NCI-H748 (cell line): ENCODE data around the gene CHD6.

ENCODE experiments used
- DNase-seq: peaks from one replicate; lab custom pipeline; 2025; ENCODE audit not compliant: unreplicated experiment; lab: John Stamatoyannopoulos, UW

CHD6 gene, protein sequence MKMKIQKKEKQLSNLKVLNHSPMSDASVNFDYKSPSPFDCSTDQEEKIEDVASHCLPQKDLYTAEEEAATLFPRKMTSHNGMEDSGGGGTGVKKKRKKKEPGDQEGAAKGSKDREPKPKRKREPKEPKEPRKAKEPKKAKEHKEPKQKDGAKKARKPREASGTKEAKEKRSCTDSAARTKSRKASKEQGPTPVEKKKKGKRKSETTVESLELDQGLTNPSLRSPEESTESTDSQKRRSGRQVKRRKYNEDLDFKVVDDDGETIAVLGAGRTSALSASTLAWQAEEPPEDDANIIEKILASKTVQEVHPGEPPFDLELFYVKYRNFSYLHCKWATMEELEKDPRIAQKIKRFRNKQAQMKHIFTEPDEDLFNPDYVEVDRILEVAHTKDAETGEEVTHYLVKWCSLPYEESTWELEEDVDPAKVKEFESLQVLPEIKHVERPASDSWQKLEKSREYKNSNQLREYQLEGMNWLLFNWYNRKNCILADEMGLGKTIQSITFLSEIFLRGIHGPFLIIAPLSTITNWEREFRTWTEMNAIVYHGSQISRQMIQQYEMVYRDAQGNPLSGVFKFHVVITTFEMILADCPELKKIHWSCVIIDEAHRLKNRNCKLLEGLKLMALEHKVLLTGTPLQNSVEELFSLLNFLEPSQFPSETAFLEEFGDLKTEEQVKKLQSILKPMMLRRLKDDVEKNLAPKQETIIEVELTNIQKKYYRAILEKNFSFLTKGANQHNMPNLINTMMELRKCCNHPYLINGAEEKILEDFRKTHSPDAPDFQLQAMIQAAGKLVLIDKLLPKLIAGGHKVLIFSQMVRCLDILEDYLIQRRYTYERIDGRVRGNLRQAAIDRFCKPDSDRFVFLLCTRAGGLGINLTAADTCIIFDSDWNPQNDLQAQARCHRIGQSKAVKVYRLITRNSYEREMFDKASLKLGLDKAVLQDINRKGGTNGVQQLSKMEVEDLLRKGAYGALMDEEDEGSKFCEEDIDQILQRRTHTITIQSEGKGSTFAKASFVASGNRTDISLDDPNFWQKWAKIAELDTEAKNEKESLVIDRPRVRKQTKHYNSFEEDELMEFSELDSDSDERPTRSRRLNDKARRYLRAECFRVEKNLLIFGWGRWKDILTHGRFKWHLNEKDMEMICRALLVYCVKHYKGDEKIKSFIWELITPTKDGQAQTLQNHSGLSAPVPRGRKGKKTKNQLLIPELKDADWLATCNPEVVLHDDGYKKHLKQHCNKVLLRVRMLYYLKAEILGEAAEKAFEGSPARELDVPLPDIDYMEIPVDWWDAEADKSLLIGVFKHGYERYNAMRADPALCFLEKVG (N-terminal part only)

DNA sequence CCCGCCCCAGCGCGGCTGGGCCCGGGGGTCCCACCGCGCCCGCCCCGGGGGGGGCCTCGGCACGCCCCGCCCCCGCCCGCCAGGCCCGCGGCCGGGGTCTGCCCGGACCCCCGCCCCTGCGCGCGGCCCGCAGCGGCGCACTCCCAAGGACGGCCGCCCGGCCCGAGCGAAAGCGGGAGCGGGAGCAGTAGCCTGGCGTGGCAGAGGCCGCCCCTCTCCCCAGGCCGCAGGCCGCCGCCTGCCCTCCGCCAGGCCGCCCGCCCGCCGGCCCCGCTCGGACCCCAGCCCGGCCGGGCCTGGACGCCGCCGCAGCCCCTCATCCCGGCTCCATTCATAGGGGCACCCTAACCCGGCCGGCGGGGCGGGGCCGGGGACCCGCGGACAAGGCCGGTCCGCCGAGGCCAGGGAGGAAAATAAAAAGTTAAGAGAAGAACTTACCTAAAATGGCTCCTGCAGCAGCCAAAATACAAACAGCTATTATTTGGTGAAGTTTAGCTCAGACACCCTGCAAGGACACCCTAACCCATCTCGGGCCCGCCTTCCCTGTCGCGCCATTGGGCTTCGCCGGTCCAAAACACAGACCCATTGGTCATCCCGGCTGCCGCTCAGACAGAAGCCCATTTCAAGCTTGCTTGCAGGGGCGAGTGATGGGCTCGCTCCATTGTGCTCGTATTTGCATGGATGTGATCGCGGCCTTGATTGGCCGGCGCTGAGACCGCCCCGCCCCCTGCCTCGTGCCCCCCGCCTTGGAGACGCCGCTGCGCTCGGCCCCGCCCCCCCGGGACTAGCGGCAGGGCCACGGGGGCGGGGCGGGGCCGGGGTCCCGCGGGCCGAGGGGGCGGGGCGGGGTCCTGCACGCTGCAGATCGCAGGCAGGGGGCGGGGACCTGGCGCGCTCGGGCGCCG is at the start of gene CHD6:
Gene CHD6 (minus strand): TSS at position 476 of the 905 bp plus-strand sequence. CDS start 67,040 bp downstream, outside the sequence.
- DNase-seq: peak; percentile 100

DNA sequence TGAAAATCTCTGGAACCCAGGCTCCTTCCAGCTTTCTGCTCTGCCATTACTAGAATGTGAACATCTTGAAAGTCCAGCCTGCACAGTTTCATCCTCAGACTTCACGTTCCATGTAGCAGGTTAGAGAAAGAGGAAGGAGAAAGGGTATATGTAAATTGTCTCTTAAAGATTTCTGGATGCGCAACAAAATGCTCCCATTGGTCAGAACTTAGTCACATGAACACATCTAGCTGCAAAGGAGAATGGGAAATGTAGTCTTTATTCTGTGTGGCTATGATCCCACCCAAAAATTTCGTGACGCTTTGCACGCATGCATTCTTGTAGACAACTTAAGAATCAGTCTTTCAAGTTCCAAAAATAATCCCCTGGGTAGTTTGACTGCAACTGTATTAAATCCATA is 46.4 kb upstream of the CHD6 start:
- no peak for DNase-seq

DNA sequence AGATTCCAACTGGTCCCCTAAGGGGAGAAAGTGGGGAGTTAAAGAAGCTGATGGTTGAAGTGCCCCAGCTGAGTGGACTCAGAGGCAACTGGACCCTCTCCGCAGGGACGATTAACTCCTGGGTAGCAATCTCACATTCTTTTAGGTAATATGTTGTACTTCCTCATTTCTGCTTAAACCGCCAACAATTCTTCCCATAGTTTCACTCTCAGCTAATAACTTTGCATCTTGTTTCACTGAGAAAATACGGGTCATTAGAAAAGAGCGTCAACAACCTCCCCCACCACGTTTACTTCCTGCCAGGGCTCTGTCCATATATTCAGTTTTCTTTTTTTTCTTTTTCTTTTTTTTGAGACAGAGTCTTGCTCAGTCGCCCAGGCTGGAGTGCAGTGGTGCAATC is 39.5 kb upstream of the CHD6 start:
- DNase-seq: no peak

DNA sequence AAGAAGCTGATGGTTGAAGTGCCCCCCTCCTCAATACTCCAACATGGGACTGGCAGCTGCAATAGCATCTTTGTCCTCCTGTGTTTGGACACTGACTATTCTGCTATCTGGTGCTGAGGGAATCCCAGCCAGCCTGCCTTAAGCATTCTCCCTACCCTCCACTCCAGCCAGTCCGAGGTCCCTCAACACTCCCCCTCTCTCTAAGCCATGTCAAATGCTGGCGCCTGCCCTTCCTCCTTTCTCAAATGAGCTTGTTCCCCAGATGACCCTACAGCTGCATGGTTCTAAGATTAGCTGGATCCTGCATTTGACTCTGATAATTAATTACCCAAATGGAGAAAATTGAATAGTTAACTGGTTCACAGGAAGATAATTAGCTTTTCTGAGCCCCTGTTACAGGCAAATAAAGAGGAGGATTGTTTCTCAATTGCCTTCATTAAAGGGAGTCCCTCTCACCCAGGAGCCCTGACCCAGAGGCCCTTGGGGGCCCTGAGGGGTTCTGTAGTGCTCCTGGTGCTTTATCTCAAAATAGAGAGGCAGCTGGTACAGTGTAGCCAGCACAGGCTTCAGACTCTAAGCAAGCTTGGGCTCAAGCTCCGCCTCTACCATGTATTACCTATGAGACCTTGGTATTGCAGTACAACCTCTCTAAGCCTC is 37.9 kb upstream of the CHD6 start:
- peak; percentile 79 for DNase-seq

DNA sequence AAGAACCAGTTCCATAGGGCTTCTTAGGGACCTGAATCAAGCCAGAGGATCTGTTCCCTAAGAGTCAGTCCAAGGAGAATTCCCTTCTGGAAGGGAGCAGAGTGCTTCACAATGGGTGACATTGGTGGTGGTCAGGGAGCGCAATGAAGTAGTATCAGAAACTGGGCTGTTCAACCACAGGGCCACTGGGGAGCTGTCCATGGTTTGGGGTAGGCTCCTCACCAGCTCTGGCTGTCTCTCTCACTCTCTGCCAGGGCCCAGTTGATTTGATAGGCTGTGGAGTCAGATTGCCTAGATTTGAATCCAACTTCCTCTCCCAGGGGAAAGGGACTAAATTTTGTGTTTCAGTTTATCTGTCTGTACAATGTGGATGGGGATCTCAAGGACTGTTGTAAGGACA is 36.7 kb upstream of the CHD6 start:
- DNase-seq: no peak

DNA sequence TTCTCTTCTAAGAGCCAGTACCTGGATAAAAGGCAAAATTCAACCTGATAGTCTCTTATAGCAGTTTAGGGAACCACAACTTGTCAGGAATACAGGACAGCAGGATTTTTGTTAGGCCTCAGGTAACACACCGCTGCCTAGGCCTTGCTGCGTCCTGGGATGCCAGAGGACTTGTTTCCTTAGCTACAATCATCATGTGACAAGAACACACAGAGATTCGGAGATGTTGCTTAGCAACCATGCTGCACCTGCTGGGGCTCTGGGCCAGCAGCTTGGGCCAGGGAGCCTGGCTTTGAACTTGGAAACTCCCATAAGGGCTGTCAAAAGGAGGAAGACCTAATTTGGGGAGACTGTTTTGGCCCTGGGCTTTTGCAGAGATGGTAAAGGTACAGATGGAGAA is 36.1 kb upstream of the CHD6 start:
- peak; percentile 97 for DNase-seq

DNA sequence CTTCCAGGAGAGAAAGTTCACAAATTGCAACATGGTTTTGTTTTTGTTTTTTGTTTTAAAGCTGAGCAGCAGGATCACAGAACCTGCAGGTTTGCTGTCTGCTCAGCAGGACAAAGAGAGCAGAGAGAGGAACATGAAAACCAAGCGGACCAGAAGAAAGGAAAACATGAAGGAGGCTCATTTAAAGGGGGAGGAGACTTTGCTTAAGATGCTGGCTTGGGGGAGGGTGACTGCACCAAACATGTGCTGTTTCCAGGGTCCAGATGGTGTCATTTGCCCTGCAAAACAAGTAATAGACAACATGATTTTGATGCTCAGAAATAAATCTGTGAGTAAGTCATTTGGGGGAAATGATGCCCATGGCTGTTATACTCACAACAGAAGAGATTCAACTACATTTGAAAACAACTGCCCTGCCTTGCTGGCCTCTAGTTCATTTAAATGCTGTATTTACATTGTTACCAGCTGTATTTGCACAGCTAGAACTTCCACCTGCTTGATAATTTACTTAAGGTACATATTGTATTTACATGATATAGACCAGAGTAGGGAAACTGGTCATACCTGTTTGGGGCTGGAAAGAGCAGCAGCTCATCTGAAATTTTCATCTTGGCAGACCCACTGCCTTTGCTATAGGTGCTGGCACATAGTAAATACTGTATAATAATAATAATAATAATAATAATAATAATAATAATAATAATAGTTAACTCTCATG is 32.2 kb upstream of the CHD6 start:
- peak; percentile 100 for DNase-seq

DNA sequence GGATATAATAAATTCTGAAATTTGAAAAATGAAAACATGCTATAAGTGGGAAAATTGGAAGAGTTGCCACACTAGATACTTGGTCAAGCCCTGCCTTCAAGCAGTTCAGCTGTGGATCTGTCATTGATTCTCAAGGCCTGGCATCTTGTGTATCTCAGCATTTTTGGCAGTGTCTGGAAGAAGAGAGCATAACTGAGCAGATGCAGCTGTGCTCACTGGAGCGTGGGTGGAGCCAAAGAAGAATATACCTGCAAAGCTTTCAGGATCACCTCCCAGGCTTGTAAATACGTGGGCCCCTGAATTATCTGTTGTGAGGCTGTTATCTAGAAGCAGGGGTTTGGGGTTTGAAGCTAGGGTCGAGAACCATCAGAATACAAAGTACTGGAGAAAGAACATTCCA is 31.3 kb upstream of the CHD6 start:
- peak; percentile 89 for DNase-seq

DNA sequence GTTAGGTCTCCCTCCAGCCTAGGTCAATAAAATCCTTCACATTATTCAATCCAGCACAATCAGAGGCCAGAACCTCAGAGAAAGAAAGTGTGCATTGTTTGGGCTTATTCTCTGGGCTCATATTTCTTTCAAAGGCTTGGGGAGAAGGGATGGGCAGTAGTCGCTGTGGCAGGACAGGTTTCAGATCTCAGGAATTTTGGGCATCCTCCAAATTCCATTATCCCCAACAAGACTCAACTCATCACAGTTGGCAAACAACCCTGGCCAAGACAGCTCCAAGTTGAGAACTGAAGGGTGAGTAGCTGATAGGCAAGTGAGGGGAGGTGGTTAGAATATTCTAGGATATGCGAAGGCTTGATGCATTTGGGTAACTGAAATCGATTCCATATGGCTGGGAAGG is 27.2 kb upstream of the CHD6 start:
- DNase-seq: no peak

DNA sequence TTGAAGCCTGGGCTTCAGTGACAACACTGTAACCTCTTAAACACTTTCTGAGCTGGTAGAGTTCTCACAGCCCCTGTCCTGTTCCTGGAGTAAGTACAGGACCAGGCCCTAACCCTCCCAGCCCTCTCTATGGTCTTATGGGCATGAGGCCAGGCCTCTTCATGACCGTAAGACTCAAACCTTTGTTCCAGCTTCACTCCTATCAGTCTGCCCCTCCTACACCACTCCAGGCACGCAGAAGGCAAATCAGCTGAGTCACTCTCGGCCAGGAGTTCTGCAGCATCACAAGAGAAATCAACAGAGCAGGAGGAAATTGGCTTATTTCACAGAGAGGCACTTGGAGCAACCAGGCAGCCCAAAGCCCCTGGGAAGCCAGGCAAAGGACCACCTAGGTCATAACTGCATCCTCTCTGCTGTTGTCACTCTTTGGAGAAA is 25.3 kb upstream of the CHD6 start:
- peak; percentile 79 for DNase-seq

DNA sequence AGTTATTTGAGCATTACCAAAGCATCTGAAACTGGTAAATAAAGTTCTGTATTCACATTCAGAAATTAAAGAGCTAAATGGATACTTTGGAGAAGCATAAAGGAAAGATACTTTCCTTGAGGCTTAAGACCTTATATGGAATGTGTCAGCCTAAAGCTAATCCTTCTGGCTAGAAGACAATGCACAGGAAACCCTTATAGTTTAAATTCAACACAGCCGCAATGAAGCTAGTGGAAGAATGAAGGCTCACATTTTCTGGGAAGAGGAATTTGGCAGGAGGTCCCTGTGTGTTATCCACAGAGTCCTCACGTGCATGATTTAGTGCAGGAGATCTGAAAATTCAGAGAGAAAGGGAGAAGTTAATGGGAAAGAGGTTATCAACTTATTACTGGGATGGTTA is 21.5 kb upstream of the CHD6 start:
- no peak for DNase-seq

DNA sequence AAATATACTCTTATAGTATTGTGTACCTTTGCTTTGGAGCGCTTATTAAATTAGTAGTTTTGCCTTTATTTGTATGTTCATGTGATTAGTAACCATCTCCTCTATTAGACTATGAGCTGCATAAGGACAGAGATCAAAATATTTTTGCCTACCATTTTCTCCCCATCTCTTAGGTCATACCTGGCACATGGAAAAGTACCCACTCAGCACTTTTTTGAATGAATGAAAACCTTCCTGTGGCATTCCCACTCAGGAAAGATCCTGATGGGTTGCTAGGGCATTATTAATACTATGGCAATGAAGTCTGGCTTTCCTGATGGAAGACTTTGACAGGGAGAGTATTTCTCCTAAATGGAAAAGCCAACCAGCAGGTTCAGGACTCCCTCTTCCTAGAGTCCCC is 20.3 kb upstream of the CHD6 start:
- no peak for DNase-seq

DNA sequence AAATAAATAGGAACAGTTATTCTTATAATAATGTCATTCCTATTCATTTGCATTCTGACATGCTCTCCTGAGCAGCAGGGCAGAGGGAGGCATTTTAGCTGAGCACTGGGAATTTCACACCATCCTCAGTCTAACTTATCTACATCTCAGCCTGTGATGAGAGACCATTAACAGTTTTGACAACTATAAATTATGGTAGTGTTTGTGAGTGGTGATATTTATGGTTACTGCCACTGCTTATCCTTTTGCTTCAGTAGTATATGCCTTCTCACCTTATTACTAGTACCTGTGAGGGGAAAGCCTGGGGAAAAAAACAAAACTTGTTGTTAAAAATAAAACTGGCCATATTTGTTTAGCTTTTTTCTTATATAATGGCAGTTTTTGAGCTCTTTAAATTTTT is 17.0 kb upstream of the CHD6 start:
- no peak for DNase-seq

DNA sequence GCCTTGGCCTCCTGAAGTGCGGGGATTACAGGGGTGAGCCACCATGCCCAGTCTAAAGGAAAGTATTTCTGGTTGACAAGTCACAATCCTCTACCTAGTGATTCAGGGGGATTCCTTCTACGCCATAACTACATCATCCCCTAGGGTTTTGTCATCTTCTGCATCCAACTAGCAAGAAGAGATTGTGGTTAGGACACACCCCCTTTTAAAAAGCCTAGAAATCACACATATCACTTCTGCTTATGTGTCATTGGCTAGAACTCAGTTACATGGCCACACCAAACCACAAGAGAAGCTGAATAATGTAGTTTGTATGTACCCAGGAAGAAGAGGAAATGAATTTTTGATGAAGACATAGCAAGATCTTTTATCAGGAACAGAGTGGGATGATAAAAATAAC is 14.7 kb upstream of the CHD6 start:
- no peak for DNase-seq

DNA sequence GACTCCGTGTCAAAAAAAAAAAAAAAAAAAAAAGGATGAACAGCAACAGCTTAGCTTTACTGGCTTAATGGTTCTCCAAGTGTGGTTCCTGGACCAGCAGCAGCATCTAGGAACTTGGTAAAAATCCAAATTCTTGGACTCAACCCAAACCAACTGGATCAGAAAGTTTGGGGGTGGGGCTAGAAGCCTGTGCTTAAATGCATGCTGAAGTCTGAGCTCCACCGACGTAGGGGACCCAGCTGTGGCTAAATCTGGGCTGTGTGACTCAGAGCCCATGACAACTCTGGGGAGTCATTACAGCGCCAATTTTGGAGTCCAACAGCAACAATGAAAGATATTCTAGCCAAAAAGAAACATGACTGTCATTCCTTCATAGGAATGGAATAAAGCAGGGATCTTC is 13.6 kb upstream of the CHD6 start:
- no peak for DNase-seq

DNA sequence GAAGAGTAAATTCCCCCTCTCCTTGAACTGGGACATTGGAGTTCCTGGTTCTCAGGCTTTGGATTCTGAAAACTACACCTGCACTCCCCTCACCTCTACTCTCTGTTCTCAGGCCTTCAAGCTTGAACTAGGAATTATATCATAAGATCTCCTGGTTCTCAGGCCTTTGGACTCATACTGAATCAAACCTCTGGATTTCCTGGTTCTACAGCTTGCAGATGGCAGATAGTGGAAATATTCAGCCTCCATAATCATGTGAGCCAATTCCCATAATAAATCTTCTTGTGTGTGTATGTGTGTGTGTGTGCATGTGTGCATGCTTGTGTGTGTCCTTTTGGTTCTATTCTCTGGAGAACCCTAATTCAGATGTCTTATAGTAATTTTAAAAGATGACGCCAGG is 12.7 kb upstream of the CHD6 start:
- DNase-seq: no peak

DNA sequence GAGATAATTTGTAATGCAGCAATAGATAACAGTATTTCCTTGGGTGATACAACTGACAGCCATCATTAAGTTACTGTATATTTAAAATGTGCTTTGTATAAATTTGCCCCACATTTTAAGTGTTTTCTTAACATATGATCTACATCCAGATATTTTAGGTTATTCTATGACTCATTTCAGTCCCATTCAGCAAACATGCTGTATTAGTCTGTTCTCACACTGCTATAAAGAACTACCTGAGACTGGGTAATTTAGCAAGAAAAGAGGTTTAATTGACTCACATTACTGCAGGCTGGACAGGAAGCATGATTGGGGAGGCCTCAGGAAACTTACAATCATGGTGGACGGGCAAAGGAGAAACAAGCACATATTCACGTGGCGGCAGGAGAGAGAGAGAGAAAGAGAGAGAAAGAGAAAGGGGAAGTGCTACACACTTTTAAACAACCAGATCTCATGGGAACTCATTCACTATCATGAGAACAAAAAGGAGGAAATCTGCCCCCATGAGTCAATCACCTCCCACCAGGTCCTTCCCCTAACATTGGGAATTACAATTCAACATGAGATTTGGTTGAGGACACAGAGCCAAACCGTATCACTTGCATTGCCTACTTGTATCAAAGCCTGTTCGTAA is 9.6 kb upstream of the CHD6 start:
- no peak for DNase-seq

DNA sequence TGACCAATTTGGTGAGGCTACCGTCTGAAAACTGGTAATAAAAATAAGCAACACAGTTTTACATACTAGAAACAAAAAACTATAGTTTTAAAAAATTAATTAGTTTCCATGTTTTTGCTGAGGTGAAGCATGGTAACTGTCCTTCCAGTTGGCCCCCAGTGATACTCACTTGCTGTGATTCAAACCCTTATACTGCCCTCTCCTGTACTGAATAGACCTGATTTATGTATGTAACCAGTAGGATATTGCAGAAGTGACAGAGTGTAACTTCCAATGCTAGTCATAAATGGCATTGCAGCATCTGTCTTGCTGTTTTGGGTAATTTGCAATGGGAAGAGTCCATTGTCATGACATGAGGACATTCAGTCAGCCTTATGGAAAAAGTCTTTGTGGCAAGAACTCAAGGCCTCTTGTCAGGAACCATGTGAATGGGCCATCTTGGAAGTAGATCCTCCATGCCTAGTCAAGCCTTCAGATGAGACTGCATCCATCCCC is 8.9 kb upstream of the CHD6 start:
- no peak for DNase-seq
